Stimulated activated CD4-positive, alpha-beta T cell treated with anti-CD3 and anti-CD28 coated beads, Interleukin-15, amount 100 ng/mL, for 48 hours (primary cell): ENCODE results near the gene MEF2D.

ENCODE experiments used
- DNase-seq, 2 donors: peaks; one replicate each; pipeline ENCODE4 v3.0.0-alpha.2; 2020; ENCODE audit warnings: low read depth in 2 of 2

MEF2D gene

GRCh38 chr1:156444407-156445001, 56.1 kb downstream of the MEF2D start:
- no peak for DNase-seq

- DNase-seq, result no peak
Observed at GRCh38 chr1:156443286-156443685, 57.3 kb downstream of the MEF2D start.

GRCh38 chr1:156440654-156441437, 59.7 kb downstream of the MEF2D start:
- DNase-seq, result no peak

GRCh38 chr1:156439777-156440183, 60.8 kb downstream of the MEF2D start:
- DNase-seq, result no peak

- DNase-seq, result no peak
Observed at GRCh38 chr1:156439036-156439776, 61.4 kb downstream of the MEF2D start.

- DNase-seq, result no peak
Observed at GRCh38 chr1:156438278-156438987, 62.1 kb downstream of the MEF2D start.

- DNase-seq, result no peak
Observed at GRCh38 chr1:156437037-156437867, 63.3 kb downstream of the MEF2D start.

- no peak for DNase-seq
Observed at GRCh38 chr1:156436141-156437036, 64.2 kb downstream of the MEF2D start.

- DNase-seq, result no peak
Observed at GRCh38 chr1:156435545-156436140, 64.9 kb downstream of the MEF2D start.

GRCh38 chr1:156434989-156435544, 65.5 kb downstream of the MEF2D start:
- DNase-seq, result no peak

GRCh38 chr1:156433602-156434001, 67.0 kb downstream of the MEF2D start:
- no peak for DNase-seq

- DNase-seq, result no peak
Observed at GRCh38 chr1:156433032-156433431, 67.5 kb downstream of the MEF2D start.

GRCh38 chr1:156432669-156433018, 67.9 kb downstream of the MEF2D start:
- DNase-seq, result no peak

GRCh38 chr1:156431769-156432668, 68.6 kb downstream of the MEF2D start:
- DNase-seq, result no peak

GRCh38 chr1:156431366-156431765, 69.2 kb downstream of the MEF2D start:
- no peak for DNase-seq

GRCh38 chr1:156430866-156431265, 69.7 kb downstream of the MEF2D start:
- no peak for DNase-seq

- no peak for DNase-seq
Observed at GRCh38 chr1:156430303-156430702, 70.3 kb downstream of the MEF2D start.

- no peak for DNase-seq
Observed at GRCh38 chr1:156429313-156430060, 71.1 kb downstream of the MEF2D start.
